GM19395 (cell line): ENCODE data around the gene ARHGAP9.
"Not testable (repeated sequence)": the region's sequence is repeated elsewhere in the genome, so short reads cannot be mapped to it uniquely, and the experiment has no call there.

ENCODE experiments used
- ATAC-seq: cut with Tn5 transposase; IDR thresholded peaks from one replicate; pipeline ENCODE4 v1.9.1; 2021; ENCODE audit warnings: mild to moderate bottlenecking, moderate library complexity; ENCODE audit not compliant: unreplicated experiment

The ARHGAP9 gene

DNA sequence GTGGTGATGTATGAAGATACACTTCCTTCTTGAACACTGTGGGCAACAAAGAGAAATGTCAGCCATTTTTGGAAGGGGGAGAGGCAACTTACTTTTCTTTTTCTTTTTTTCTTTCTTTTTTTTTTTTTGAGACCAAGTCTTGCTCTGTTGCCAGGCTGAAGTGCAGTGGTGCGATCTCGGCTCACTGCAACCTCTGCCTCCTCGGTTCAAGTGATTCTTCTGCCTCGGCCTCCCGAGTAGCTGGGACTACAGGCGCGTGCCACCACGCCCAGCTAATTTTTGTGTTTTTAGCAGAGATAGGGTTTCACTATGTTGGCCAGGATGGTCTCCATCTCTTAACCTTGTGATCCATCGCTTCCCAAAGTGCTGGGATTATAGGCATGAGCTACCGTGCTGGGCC, 38.1 kb upstream of the ARHGAP9 start:
- ATAC-seq: not testable (repeated sequence)

DNA sequence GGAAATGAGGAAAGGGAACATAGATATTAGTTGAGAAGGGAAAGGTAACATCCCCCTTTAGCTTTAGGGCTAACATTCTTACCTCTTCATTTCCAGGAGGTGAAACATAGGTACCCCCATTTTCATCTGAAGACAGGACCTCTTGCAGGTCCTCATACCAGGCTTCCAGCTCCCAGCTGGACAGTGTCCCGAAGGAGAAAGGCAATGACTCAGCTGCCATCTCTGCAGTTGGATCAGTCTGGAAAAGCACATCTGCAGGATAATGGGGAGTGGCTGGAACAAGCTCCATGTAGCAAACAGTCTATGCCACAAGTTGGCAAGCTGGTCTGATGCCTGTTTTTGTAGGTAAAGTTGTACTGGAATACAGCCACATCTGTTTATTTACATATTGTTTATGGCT, 37.5 kb upstream of the ARHGAP9 start:
- ATAC-seq: no peak

DNA sequence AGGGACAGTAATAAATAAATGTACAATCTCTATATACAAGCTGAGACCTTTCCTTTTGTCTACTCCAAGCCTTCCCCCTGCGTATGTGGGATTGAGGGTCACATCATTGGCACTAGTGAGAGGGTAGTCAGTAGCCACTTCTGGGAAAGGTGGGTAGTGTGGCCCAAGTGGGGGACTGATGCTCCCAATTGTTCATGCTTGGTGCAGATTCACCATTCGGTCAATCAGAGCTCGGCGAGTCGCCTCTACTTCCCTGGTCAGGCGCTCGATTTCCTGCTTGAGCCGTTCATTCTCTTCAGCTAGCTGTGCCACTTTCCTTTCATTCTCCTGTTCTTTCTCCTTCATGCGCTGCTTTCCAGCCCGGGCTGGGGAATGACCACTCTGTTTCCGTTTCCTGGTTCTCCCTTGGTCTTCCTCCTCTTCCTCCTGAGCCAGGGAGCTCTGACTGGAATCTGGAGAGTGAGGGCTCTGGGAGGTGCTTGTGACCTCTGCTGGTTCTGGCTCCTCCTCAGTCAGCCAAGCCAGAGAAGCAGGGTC, 37.0 kb upstream of the ARHGAP9 start:
- ATAC-seq: no peak

DNA sequence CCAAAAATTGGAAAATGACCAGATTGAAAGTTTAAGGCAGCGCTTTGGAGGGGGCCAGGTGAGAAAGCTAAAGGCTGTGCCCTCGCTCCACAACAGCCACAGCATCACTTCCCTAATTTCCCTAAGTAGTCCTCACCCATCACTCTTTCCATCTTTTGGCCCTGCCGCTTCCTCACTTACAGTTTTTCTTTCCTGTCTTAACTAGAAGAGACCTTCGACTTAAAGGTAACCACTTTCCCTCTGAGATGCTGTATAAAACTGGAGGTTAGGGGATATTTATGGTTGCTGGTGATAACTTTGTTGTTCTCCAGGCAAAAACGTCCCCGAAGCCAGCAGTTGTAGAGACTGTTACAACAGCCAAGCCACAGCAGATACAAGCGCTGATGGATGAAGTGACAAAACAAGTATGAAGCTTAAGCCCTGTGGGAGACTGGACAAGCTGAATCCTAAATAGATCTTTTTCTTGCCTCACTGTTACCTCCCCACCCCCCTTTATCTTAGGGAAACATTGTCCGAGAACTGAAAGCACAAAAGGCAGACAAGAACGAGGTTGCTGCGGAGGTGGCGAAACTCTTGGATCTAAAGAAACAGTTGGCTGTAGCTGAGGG, 36.4 kb upstream of the ARHGAP9 start:
- ATAC-seq: no peak

DNA sequence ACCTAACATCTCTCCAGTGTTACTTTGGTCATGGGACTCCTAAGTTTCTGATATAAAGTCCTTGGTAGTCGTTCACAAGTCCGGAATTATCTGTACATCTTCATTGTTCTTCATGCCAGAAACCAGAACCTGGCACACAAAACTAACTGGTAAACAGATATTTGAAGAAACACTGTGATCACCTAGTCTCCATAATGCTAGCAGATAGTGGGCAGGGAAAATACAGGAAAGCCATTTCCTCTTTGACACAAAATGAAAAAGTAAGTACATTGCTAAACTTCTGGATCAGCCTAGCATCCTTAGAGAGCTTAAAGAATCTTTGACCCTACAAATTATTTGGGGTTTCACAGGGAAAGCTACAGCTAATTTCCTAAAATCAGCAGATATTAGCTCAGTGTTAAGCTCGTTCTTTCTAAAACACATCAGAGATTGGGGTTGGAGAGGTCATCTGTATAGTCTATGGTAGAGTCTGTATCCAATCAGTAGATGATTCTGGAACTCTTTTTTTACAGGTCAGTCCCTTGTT, 35.8 kb upstream of the ARHGAP9 start:
- no peak for ATAC-seq

DNA sequence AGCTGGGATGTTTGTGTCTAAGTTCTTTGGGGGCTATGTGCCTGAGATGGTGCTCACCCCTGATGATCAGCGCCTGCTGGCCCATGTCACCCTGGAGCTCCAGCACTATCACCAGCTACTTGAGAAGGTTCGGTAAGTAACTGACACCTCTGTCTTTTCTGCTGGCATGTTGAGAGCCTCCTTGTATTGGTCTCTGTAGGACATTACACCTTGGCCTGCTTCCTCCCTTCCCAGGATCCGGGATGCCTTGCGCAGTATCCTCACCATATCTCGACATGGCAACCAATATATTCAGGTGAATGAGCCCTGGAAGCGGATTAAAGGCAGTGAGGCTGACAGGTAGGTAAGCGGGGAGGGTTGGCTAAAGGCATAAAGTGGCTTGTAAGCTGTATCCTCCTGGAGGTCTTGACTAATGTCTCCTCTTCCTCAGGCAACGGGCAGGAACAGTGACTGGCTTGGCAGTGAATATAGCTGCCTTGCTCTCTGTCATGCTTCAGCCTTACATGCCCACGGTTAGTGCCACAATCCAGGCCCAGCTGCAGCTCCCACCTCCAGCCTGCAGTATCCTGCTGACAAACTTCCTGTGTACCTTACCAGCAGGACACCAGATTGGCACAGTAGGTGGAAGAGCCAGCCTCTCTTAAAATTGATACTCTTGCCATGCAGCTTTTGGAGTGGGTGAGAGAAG, 35.2 kb upstream of the ARHGAP9 start:
- no peak for ATAC-seq

DNA sequence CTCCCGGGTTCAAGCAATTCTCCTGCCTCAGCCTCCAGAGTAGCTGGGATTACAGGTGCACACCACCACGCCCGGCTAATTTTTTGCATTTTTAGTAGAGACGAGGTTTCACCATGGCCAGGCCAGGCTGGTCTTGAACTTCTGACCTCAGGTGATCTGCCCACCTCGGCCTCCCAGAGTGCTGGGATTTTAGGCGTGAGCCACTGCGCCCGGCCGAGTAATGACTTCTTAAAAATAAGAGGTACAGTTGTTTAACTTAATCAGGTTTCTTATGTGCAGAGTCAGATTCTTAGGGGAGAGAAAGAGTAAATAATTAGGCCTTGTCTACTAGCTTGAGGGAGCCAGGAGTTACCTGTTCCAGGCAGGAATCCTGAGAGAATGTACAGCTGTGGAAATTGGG, 34.6 kb upstream of the ARHGAP9 start:
- not testable (repeated sequence) for ATAC-seq

DNA sequence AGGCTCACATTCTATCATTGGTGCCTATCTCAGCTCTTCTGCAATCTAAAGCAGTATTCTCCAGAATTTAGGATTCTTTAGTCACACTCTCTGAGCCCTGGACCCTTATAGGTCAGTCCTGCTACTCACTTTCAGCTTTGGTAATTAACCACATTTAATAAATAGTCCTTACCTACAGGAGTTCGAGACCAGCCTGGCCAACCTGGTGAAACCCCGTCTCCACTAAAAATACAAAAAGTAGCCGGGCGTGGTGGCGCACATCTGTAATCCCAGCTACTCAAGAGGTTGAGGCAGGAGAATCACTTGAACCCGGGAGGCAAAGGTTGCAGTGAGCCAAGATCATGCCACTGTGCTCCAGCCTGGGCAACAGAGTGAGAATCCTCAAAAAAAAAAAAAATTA, 34.0 kb upstream of the ARHGAP9 start:
- ATAC-seq: not testable (repeated sequence)

DNA sequence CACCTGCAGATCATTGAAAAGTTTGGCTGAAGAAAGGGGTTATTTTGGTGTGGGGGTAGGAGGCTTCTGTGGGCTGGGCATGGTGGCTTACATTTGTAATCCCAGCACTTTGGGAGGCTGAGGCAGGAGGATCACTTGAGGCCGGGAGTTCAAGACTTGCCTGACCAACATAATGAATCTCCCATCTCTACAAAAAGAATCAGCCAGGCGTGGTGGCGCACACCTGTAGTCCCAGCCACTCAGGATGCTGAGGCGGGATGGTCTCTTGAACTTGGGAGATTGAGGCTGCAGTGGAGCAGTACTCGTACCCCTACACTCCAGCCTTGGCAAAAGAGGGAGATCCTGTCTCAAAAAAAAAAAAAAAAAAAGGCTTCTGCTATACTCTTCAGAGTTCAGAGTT, 33.6 kb upstream of the ARHGAP9 start:
- no peak for ATAC-seq

DNA sequence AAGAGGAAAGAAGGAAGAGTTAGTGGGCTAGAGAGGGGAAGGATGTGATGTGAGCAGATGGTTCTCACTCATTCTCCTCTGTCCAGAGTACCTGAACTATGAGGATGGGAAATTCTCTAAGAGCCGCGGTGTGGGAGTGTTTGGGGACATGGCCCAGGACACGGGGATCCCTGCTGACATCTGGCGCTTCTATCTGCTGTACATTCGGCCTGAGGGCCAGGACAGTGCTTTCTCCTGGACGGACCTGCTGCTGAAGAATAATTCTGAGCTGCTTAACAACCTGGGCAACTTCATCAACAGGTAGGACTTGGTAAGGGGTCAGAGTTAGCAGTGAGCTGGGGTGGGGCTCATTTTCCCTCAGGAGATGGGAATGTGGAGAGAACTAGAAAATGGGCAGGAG, 33.0 kb upstream of the ARHGAP9 start:
- ATAC-seq: no peak

DNA sequence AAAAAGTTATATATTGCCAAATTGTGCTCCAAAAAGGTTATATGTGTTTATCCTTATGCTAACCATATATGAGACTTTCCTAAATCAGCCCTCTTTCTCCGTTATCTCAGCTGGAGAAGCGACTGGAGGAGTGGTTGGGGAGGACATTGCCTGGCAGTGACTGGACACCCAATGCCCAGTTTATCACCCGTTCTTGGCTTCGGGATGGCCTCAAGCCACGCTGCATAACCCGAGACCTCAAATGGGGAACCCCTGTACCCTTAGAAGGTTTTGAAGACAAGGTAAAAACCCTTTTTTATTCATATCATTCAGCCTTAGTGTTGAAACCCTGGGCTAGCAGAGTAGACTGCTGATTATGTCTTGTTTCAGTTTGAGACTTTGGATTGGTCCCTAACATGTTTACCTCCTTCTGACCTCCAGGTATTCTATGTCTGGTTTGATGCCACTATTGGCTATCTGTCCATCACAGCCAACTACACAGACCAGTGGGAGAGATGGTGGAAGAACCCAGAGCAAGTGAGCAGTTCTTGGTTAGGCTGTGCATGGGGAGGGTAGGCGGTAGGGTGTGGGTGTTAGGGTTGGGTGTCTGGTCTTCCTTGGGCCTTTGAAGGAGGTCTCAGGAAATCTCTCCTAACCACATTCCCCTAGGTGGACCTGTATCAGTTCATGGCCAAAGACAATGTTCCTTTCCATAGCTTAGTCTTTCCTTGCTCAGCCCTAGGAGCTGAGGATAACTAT, 32.1 kb upstream of the ARHGAP9 start:
- ATAC-seq: no peak

DNA sequence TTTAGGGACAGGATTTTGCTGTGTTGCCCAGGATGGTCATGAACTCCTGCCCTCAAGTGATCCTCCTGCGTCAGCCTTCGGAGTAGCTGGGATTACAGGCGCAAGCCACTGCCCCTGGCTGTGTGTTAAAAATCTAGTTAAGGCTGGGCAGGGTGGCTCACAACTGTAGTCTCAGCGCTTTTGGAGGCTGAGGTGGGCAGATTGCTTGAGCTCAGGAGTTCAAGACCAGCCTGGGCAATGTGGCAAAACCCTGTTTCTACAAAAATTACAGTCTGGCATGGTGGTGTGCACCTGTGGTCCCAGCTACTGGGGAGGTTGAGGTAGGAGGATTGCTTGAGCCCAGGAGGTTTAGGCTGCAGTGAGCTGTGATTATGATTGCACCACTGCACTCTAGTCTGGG, 31.5 kb upstream of the ARHGAP9 start:
- no peak for ATAC-seq

DNA sequence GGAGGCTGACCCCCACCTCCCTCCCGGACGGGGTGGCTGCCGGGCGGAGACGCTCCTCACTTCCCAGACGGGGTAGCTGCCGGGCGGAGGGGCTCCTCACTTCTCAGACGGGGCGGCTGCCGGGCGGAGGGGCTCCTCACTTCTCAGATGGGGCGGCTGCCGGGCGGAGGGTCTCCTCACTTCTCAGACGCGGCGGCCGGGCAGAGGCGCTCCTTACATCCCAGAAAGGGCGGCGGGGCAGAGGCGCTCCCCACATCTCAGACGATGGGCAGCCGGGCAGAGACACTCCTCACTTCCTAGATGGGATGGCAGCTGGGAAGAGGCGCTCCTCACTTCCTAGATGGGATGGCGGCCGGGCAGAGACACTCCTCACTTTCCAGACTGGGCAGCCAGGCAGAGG, 28.1 kb upstream of the ARHGAP9 start:
- ATAC-seq: not testable (repeated sequence)

DNA sequence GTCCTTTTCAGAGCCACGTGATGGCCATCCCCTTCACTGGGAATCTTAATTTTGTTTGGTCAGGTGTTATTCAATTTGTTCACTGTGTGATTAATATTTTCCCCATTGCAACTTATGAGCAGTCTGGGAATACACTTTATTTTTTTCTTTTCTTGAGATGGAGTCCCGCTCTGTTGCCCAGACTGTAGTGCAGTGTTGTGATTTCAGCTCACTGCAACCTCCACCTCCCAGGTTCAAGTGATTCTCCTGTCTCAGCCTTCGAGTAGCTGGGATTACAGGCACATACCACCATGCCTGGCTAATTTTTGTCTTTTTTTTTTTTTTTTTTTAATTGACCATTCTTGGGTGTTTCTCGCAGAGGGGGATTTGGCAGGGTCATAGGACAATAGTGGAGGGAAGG, 26.9 kb upstream of the ARHGAP9 start:
- not testable (repeated sequence) for ATAC-seq

DNA sequence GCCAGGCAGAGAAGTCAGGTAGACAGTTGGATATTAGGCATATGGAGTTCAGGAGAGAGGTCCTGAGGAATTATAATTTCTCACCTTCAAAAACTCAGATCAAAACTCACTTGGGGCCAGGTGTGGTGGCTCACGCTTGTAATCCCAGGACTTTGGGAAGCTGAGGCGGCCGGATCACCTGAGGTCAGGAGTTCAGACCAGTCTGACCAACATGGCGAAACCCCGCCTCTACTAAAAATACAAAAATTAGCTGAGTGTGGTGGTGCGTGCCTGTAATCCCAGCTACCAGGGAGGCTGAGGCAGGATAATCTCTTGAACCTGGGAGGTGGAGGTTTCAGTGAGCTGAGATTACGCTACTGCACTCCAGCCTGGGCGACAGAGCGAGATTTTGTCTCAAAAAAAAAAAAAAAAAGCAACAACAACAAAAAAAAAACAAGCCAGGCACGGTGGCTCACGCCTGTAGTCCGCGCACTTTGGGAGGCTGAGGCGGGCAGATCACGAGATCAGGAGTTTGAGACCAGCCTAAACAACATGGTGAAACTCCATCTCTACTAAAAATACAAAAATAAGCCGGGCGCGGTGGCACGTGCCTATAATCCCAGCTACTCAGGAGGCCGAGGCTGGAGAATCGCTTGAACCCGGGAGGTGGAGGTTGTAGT, 22.8 kb upstream of the ARHGAP9 start:
- not testable (repeated sequence) for ATAC-seq

DNA sequence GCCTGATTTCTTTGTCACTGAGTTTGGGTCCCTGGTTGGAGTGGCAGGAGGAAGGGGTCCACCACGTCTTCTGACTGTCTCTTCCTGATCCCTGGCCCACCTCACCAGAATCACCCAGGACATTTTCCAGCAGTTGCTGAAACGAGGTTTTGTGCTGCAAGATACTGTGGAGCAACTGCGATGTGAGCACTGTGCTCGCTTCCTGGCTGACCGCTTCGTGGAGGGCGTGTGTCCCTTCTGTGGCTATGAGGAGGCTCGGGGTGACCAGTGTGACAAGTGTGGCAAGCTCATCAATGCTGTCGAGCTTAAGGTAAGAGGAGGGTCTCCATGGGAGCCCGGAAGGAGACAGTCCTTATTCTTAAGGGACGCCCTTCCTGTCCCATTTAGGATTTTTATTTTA, 20.5 kb upstream of the ARHGAP9 start:
- ATAC-seq: no peak

DNA sequence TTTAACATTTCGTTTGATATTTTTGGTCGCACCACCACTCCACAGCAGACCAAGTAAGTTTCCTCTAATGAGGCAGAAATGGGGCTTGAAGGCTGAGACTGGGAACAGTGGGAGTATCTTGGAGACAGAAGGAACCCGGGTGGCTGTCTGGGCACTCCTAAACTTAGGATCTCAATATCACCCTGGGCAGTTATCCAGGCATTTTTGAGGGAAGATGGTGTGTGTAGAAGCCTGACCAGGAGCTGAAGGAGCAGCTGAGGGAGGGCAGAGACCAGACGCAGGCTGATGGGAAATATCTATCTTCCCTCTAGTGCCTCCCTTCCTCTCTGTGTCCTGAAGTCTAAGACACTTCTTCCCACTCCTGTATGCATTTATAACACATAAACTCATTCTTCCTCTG, 18.9 kb upstream of the ARHGAP9 start:
- ATAC-seq: no peak

DNA sequence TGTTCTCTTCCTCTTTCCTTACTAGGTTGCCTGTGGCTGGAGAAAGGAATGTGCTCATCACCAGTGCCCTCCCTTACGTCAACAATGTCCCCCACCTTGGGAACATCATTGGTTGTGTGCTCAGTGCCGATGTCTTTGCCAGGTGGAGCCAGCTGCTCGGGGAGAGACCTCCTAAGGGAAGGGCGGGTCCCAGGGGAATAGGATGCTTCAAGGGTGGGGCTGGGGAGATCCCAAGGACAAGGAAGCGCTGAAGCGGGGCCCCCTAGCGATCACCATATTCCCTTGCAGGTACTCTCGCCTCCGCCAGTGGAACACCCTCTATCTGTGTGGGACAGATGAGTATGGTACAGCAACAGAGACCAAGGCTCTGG, 18.5 kb upstream of the ARHGAP9 start:
- ATAC-seq: no peak

DNA sequence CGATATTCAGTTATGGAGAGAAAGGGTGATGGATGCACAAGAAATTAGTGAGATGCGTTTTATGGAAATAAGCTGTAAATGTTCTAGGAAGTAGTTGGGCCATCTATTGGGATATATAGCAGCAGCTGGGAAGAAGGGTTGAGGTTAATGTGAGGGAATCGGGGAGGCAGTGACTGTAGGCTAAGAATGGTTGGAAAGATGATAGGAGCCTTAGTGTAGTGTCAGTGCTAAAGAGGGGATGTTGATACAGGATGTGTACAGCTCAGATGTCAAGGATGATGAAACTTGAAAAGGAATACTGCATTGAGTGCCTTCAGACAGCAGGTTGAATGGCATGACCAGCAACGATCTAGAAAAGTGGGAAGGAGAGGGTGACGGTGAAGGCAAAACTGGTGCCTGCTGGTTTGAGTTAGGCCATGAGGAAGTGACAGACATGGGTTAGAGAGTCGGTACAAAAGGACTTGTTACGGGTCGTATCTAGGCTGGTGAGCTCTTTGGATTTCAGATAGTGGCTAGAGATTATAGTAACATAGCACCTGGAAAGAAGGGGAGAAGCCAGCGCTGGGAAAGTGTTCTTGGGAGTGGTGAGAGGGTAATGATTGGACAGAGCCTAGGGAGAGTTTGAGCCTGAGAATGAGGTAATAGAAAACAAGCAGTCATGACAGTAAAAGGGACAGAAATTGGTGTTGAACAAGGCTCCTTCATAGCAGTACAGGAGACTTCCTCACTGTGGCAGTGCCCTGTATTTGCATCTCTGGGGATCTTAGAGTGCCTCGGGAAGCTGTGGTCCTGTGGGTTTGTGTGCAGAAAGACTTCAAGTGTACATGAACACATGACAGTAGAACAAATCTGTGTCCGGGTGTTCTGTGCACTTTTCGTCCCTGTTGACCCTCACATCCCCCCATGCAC, 17.8 kb upstream of the ARHGAP9 start:
- ATAC-seq: no peak

DNA sequence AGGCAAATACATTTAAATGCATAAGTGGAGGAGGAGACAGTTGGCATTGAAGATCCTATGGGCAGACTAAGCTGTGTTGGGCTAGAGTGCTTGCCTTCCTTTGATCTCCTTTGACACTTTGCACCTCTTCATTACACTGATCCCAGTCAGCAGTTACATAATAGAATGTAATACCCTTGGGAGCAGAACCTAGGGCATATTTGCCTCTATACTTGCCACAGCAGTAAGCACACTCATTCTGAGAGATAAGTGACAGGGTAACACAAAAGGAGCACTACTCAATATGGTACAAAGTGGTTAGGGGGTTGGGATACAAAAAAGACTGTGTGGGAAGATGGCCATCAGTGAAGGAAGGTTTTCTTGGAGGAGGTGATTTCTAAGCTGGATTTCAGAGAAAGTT, 17.2 kb upstream of the ARHGAP9 start:
- ATAC-seq: no peak
